HTR-8/SVneo (cell line): ENCODE data around the gene FYCO1.
"Not testable (repeated sequence)": the region's sequence is repeated elsewhere in the genome, so short reads cannot be mapped to it uniquely, and the experiment has no call there.

ENCODE experiments used
- DNase-seq: peaks from one replicate; pipeline ENCODE4 v3.0.0; 2011; ENCODE audit warnings: low spot score, mixed read lengths; ENCODE audit not compliant: insufficient read length
- FAIRE-seq: peaks from 2 replicates; lab custom pipeline; 2011; peaks lifted over from hg19 to GRCh38; lab: Jason Lieb, UNC

Gene FYCO1

GRCh38 chr3:46012246-46012645 is 16.6 kb upstream of the FYCO1 start:
- DNase-seq (no peak), FAIRE-seq (no peak)

DNA sequence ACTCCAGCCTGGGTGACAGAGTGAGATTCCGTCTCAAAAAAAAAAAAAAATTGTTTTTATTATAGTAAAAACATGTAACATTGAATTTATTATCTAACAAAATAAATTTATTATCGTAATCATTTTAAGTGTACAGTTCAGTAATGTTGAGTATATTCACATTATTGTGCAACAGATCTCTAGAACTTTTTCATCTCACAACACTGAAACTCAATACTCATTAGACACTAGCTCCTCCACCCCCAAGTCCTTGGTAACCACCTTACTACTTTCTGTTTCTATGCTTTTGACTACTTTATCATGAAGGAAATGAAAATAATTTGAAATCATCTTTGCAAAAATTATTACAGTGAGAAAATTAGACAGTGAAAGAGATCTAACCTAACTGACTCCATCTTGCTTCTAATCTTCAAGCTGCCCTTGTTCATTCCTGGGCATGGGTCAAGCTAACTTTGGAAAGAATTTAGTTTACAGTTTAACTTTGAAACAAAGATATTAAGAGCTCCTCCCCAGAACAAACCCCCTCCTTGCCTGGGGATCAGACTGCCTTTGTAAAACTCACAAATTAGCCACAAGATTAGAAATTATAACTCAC is 15.0 kb upstream of the FYCO1 start:
- DNase-seq: no peak
- no peak for FAIRE-seq

GRCh38 chr3:46008058-46008457 is 12.4 kb upstream of the FYCO1 start:
- DNase-seq: no peak
- no peak for FAIRE-seq

GRCh38 chr3:46007280-46007679 is 11.7 kb upstream of the FYCO1 start:
- no peak for FAIRE-seq
- DNase-seq: no peak

DNA sequence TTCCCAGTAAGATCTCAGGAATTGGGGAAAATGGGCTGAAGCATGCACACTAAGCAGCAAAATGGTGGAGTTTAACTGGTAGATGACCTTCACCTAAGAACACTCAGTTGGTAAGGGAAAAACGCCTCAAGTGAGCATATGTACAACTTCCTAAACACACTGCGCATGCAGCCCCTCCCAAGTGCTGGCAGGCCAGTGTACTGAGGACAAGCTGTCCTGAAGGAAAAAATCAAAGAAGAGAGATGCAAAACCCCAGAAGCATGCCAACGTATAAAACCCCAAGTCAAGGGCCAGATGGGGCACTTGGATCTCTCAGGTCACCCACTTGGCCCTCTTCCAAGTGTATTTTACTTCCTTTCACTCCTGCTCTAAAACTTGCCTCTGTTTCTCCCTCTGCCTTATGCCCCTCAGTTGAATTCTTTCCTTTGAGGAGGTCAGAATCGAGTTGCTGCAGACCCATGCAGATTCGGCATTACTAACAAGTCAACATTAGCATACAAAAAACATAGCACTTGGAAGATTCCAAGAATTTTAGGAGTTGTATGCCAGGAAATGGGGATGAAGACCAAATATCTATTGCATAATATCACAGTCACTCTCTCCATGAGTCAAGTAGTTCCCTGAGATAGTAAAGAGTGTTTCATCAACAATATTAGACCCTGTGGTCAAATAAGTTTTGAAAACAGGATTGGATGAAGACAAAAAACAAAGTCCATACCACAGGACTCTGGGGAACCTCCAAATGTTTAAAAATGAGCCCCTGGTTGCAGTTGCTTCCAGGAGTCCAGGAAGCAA is 10.8 kb upstream of the FYCO1 start:
- FAIRE-seq: no peak

GRCh38 chr3:46003706-46004105 is 8.1 kb upstream of the FYCO1 start:
- not testable (repeated sequence) for FAIRE-seq, DNase-seq

More for the DNA sequence above, 10.8 kb upstream of the FYCO1 start:
- DNase-seq: no peak

- no peak for FAIRE-seq
- no peak for DNase-seq
Observed at GRCh38 chr3:46001178-46001577, 5.6 kb upstream of the FYCO1 start.

- DNase-seq (no peak), FAIRE-seq (no peak)
Observed at GRCh38 chr3:45997942-45998341, 2.3 kb upstream of the FYCO1 start.

GRCh38 chr3:45997499-45997898 is 1.9 kb upstream of the FYCO1 start:
- FAIRE-seq, DNase-seq: not testable (repeated sequence)

GRCh38 chr3:45994419-45995235 is 997 bp downstream of the FYCO1 start:
- FAIRE-seq: no peak
- DNase-seq: no peak

DNA sequence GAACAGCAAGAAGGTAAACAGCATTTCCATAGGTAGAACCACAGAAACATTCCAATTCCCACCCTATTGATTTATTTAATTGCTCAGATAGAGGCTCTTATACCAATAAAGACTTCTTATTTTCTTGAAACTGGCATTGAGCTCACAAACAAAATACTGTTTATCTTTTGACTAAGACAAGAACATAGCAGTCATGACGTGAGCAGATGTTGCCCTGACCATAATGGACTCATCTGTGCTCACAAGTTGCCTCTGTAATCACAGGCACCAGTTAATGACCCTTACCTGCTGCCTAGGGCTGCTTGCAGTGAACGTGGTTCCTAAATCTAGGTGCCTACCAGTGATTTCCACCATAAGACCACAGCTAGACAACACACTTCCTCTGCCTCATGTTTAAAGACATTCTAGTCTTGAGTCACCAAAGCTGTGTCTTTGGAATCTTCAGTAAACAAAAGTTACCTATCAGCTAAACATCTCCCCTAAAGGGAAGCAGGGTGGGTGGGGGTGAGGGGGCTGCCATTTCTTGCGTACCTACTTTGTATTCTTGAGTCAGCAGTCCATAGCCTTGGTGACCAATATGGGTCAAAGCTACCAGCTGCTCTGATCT is 2.1 kb downstream of the FYCO1 start:
- DNase-seq: no peak
- no peak for FAIRE-seq

GRCh38 chr3:45992821-45993221 is 2.8 kb downstream of the FYCO1 start:
- FAIRE-seq (no peak), DNase-seq (no peak)

DNA sequence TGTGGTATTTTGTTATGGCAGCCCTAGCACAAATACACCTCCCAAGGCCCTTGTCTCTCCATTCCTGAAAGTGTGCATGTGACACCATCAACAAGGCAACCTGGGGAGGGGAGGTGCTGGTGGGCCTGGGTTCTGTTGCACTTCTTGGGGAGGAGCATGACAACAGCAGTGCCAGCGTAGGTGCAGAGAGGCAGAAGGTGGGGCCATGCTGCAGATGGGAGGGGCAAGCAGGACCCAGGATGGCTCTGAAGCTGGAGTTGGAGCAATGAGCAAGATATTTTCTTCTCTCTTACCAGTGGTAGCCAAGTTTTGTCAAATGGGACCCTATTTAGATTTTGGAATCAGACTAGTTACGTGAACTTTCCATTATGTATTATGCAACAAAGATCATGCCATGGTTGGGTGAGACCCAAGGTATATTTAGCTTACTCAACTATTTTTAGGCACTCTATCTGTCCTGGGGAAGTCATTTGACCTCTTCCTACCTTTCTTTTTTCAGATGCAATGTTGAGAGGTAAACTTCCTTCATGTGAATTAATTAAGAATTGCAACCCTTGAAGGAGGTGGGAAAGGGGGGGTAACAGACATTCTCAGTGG is 3.4 kb downstream of the FYCO1 start:
- no peak for DNase-seq
- FAIRE-seq: no peak

- FAIRE-seq (no peak), DNase-seq (no peak)
Observed at GRCh38 chr3:45991341-45991740, 4.3 kb downstream of the FYCO1 start.

DNA sequence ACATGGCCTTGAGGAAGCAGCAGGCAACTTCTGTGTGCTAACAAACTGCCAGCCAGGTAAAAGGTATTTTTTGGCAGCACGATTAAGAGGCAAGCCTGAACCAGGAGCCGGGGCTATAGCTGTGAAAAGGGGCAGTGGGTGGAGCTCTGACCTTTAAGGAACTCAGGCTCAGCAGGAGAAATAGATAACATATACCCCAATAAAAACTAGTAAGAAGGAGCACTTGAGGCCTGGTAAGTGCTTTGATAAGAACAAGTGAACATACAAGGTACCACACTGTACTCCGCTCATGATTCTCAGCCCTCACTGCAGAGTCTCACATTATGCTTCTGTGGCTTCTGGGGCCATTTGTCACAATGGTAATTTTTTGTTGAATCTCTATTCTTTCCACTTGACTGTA is 5.4 kb downstream of the FYCO1 start:
- no peak for DNase-seq
- FAIRE-seq: no peak

- DNase-seq: no peak
- no peak for FAIRE-seq
Observed at GRCh38 chr3:45988804-45989203, 6.8 kb downstream of the FYCO1 start.

GRCh38 chr3:45988362-45988761 is 7.3 kb downstream of the FYCO1 start:
- FAIRE-seq: no peak
- DNase-seq: no peak

GRCh38 chr3:45987368-45988291 is 8.0 kb downstream of the FYCO1 start:
- FAIRE-seq: no peak
- no peak for DNase-seq

DNA sequence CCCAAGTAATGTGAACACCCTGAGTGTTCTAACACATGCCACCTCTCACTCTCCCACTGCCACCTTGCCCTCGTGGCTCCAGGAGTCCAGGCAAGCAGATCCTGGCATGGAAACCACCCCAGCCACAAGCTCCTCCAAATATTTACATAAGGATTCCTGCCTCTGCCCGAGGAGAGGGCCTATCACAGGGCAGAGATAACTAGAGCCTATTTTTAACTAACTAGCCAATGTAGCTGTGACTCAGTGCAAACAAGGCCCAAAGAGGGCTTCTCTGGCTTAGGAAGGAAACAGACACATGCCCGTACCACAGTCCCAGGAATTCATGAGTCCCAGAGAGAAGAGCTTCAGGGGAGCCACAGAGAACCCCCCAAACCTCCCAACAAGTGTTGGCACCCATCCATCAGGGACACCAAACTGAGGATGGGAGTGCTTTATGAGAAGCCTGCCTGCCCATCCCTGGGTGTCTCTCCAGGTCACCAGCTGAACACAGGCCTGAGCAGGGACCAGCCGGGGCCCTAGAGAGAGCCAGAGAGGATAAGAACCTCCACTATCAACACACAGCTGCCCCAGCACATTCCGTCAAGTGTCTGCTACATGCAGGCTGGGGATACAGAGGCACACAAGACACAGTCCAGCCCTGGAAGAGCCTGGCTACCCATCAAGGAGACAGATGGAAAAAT is 9.2 kb downstream of the FYCO1 start:
- FAIRE-seq: no peak

More for the DNA sequence above, 9.2 kb downstream of the FYCO1 start:
- no peak for DNase-seq
